Stimulated activated CD8-positive, alpha-beta memory T cell treated with anti-CD3 and anti-CD28 coated beads, Interleukin-12 subunit alpha, Interleukin-12 subunit beta, amount 100 ng/mL, for 1 hour (primary cell): Measurements from ENCODE around the gene MARCHF5.
"Not testable (repeated sequence)": the region's sequence is repeated elsewhere in the genome, so short reads cannot be mapped to it uniquely, and the experiment has no call there.

Source experiments
- DNase-seq: peaks from one replicate; pipeline ENCODE4 v3.0.0-alpha.2; 2020; ENCODE audit warnings: low read depth

Gene MARCHF5

DNA sequence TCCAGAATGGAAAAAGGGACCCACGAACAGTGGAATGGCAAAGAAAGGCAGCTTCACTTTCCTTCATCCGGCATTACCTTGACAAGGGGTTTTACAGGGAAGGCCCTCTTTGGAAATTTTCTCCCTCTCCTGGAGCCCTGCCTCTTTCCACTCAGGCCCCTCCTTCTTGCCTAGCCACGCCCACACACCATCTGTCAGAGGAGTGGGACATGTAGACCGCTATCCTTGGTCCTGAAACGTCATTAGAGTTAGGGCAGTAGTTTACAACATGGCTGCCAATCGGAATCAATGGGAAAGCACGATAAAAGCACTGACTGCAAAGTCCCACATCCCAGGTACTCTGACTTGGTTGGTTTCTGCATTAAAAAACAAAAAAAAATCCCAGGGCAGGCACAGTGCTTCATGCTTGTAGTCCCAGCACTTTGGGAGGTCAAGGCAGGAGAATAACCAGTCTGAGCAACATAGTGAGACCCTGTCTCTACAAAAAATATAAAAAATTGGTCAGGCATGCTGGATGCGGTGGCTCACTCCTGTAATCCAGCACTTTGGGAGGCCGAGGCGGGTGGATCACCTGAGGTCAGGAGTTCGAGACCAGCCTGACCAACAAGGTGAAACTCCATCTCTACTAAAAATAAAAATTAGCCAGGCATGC, 96.4 kb downstream of the MARCHF5 start:
- DNase-seq, result no peak

DNA sequence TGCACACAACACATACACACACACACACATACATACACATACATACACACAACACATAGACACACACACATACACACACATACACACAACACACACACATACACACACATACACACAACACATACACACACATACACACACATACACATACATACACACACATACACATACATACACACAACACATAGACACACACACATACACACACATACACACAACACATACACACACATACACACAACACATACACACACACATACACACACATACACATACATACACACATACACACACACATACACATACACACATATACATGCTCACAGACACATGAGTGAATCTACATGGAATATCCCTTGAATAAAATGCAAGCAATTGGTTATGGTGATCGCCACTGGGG, 102.2 kb downstream of the MARCHF5 start:
- DNase-seq, result not testable (repeated sequence)

DNA sequence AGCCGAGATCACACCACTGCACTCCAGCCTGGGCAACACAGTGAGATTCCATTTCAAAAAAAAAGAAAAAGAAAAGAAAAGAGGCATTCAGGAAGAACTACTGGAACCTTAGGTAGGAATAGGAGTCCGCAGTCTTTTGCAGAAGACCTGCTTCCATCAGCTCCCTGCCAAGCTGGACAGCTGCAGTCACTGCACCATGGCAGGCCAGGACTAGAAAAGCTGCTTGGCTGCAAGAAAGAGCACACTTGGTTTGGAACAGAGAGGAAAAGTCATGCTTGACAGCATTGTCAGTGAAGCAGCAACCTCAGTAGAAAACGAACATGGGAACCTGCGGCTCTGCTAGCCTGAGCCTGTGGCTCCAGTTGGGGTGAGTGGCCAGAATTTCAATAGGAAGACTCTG, 104.3 kb downstream of the MARCHF5 start:
- DNase-seq, result no peak

DNA sequence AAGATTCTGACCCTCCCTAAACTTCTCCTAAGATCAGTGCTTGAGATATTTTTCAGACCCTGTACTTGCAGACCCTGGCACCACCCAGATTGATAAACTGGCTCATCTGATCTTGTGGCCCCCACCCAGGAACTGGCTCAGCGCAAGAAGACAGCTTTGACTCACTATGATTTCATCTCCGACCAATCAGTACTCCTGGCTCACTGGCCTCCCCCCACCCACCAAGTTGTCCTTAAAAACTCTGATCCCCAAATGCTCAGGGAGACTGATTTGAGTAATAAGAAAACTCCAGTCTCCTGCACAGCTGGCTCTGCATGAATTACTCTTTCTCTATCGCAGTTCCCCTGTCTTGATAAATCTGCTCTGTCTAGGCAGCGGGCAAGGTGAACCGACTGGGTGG, 111.3 kb downstream of the MARCHF5 start:
- DNase-seq, result not testable (repeated sequence)
